Measurements from ENCODE around the gene NPIPA1.
"Not testable (repeated sequence)": the region's sequence is repeated elsewhere in the genome, so short reads cannot be mapped to it uniquely, and the experiment has no call there.

Gene NPIPA1

DNA sequence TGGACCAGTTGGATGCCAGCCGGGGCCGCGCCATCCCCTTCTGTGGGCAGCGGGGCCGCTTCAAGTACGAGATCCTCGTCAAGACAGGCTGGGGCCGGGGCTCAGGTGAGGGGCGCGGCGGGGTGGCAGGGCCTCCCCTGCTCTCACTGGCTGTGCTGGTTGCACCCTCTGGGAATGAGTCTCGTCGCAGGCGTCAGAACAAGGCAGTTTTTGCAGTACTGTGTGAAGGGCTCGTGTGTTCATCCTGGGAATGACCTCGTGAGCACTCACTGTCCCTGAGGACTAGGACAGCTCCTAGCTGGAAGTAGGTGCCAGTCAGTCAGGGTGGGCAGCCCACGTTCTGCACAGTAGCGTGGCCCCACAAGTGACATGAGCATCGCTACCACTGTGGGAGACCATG lies 6.3 kb upstream of the NPIPA1 start:
- DNase-seq = not testable (repeated sequence)

DNA sequence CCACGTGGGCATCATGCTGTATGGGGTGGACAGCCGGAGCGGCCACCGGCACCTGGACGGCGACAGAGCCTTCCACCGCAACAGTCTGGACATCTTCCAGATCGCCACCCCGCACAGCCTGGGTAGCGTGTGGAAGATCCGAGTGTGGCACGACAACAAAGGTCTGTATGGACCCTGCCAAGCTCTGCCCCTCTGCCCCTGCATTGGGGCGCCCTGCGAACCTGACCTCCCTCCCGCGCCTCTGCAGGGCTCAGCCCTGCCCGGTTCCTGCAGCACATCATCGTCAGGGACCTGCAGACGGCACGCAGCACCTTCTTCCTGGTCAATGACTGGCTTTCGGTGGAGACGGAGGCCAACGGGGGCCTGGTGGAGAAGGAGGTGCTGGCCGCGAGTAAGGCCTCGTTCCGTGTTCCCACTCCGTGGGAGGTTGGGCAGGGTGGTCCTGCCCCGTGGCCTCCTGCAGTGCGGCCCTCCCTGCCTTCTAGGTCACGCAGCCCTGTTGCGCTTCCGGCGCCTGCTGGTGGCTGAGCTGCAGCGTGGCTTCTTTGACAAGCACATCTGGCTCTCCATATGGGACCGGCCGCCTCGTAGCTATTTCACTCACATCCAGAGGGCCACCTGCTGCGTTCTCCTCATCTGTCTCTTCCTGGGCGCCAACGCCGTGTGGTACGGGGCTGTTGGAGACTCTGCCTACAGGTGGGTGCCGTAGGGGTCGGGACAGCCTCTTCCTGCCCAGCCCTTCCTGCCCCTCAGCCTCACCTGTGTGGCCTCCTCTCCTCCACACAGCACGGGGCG lies 4.5 kb upstream of the NPIPA1 start:
- DNase-seq = not testable (repeated sequence)

DNA sequence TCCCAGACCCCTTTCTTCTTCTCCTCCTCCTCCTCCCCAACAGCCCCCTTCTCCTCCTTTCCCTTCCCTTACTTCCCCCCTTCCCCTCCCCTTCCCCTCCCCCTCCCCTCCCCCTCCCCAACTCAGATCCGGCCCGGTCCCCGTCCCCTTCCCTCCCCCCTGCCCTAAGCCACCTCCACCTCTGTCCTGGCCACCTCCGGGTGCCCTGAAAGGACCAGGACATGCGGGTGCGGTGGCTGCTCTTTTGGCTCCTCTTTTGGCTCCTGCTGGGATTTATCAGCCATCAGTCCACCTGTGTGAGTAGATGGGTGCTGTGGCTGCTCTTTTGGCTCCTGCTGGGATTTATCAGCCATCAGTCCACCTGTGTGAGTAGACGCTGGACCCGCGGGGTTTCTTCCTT lies 751 bp downstream of the NPIPA1 start:
- DNase-seq = not testable (repeated sequence)

DNA sequence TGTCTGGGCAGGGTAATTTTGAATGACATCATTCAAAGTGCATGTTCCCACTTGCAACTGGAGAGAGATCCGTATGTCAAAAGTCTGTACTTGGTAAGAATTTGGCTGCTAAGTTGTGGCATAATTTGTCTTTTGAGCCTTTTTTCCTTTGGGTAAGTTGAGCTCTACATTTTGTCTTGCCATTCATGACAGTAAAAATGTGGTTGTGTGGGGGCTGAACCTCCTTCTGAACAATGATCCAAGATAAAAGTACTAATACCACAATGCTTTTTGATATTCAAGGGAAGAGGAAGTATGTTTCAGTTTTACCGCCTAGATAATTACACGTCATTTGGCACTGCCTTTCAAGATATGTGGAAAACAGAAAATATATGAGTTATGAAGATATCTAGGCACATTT lies 5.4 kb downstream of the NPIPA1 start:
- not testable (repeated sequence) for DNase-seq

DNA sequence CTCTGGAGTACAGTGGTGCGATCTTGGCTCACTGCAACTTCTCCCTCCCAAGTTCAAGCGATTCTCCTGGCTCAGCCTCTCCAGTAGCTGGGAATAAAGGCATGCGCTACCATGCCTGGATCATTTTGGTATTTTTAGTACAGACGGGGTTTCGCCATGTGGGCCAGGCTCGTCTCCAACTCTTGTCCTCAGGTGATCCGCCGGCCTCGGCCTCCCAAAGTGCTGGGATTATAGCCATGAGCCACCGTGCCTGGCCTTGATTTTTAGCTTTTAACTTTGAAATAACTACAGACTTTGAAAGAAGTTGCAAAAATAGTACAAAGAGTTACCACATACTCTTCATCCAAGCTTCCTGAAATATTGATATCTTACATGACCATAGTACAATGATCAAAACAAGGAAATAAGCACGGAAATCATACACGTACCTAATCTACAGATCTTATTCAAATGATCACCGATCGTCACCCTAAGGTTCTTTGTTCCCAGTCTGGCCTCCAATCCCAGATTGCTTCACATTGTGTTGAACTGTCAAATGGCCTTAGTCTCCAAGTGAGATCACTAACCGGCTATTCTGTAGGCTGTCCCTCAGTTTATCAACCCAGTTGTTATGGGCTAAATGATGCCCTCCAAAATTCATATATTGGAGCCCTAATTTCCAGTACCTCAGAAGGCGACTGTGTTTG lies 18.4 kb downstream of the NPIPA1 start:
- no peak for DNase-seq

DNA sequence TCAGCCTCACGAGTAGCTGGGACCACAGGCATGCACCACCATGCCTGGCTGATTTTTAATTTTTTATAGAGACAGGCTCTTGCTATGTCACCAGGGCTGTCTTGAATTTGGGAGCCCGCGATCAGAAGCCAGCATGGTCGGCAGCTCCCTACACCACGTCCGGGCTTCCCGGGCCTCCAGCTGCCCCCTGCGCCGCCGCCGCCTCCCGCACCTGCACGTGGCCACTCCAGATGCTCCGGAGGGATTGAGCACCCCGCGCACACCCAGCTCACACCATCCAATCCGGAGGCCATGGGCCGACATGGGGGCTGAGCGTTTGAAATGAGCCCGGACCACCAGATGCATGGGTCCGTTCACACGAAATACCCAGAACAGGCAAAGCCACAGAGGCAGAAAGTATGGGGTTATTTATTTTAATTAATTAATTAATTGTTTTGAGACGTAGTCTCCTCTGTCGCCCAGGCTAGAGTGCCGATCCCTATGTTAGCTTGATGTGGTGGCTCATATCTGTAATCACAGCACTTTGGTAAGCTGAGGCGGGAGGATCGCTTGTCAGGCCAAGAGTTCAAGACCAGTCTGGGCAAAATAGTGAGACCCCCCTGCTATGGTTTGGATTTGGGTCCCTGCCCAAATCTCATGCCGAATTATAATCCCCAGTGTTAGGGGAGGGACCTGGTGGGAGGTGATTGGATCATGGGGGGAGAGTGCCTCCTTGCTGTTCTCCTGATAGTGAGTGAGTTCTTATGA lies 20.5 kb downstream of the NPIPA1 start:
- DNase-seq = no peak

DNA sequence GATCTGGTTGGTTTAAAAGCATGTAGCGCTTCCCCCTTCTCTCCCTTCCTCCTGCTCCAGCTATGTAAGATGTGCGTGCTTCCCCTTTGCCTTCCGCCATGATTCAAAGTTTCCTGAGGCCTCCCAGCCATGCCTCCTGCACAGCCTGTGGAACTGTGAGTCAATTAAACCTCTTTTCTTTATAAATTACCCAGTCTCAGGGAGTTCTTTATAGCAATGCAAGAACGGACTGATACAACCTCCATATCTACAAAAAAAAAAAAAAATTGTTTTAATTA lies 21.0 kb downstream of the NPIPA1 start:
- no peak for DNase-seq

DNA sequence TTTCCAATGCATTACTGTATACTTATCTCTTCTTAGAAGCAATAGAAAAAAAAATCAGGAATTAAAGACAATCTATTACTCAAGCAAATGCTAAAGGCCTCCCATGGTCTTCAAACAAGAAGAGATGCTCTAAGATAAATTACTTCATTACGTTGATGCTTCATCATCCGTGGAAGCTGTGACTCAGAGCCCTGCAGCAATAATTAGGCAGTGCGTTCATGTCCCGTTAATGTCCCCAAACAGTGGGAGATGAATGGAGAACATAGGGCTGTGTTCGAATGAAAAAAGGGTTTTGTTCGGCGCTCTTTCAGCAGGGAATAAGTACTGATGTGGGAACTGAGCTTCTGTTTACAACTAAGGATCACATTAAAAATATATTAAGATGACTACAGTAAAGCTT lies 21.7 kb downstream of the NPIPA1 start:
- no peak for DNase-seq

DNA sequence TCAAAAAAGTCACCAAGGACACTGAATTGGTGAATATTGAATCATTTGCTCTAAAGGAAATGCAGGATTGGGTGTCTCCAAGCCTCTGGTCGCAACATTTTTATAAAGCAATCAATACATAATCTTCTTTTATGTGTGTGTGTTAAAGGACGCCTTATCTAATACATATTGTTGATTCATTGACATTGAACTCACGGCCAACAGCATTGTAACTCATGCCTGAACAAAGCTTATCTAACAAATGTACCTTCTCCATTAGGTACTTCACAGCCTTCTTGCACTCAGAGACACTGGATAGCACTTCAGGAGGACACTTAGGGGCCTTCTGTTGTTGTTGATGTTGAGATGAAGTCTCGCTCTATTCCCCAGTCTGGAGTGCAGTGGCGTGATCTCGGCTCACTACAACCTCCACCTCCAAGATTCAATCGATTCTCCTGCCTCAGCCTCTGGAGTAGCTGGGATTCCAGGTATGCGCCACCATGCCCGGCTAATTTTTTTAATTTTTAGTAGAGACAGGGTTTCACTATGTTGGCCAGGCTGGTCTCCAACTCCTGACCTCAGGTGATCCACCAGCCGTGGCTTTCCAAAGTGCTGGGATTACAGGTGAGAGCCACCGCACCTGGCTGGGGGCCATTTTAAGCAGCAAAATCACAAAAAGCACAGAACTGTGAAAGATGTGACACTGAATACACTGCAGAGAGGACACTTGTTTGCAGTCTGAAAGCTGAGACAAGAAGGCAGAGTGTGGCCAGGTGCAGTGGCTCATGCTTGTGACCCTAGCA lies 24.4 kb downstream of the NPIPA1 start:
- DNase-seq = no peak

DNA sequence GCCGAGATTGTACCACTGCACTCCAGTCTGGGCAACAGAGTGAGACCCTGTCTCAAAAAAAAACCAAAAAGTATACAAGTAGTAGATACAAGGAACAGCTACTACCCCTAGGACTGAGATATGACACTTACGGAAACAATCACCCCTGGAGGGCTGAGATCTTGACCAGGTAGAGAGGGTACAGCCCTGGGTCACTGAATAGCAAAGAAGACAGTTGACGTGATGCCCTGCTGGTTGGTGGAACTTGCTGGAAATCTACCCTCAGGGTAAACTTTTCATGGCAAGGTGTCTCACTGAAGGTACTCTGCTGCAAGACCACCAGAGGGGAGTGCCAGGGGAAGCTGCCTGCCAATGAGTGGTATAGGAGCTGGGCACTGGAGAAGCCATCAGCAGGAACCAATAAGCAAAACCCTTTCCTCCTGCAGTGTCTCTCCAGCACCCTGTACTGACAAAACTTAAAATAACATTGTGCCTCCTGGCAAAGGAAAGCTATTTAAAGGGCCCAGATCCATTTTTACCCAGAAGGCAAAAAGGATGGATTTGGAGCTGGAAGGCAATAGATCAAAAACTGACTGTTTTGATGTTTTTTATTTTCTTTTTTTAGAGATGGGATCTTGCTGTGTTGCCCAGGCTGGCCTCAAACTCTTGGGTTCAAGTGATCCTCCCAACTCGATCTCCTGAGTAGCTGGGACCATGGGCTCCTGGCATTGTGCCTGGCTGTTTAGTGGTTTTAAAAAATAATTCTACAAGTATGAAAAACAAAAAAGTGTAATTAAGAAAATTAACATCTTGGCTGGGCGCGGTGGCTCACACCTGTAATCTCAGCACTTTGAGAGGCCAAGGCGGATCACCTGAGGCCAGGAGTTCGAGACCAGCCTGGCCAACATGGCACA lies 26.3 kb downstream of the NPIPA1 start:
- no peak for DNase-seq

DNA sequence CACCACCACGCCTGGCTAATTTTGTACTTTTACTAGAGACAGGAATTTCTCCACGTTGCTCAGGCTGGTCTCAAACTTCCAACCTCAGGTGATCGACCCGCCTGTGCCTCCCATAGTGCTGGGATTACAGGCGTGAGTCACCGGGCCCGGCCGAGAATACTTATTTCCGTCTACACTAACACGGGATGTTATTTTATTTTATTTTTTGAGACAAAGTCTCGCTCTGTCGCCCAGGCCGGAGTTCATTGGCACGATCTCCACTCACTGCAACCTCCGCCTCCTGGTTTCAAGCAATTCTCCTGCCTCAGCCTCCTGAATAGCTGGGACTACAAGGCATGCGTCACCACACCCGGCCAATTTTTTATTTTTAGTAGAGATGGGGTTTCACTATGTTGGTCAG lies 28.1 kb downstream of the NPIPA1 start:
- DNase-seq = no peak

DNA sequence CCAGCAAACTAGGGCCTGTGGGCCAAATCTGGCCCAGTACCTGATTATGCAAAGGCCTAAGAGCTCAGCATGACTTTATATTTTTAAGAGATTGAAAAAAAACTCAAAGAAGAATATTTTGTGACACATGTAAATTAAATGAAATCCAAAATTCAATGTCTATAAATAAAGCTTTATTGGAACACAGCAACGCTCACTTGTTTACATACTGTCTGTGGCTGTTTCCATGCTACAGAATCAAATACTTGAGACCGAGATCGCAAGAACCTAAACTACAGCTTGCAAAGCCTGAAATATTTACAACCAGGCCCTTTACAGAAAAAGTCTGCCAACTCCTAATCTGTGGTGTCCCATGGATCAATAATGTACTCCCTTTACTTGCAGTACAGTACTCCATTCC lies 32.6 kb downstream of the NPIPA1 start:
- DNase-seq = not testable (repeated sequence)

DNA sequence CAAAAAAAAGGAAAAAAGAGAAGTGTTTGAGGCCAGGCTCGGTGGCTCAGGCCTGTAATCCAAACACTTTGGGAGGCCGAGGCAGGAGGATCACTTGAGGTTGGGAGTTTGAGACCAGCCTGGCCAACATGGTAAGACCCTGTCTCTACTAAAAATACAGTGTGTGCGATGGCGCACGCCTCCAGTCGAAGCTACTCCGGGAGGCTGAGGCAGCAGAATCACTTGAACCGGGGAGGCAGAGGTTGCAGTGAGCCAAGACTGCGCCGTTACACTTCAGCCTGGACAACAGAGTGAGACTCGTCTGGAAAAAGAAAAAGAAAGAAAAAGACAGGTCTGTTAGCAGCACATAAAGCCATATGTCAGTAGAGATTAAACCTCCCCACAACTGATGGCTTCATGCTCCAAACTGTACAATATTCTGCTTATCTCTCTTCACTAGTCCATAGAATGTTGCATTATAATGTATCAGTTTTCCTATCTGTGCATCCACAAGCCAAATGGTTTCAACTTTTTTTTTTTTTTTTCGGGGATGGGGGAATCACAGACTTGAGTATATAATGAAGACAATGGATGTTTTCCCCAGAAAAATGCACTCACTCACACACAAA lies 34.5 kb downstream of the NPIPA1 start:
- peak; percentile 90 for DNase-seq

DNA sequence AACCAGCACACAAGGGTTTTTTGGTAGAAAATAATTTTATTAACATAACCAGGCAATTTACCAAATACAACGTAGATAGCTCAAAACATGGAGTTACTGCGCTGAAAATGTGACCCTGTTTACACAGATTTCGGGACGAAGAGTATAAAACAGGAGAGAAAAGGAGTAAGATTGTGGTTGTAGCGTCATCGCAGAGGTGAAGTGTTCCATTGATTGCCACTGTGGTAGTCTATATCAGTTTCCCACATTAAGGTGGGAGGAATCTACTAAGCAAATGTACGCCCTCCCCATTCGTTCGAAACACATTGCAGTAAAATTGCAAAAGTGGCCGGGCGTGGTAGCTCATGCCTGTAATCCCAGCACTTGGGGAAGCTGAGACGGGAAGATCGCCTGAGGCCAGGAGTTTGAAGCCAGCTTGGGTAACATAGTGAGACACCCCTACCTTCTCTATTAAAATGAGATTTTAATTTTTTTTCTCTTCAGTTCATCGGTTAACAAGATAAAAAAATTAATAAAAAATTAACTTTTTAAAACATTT lies 36.6 kb downstream of the NPIPA1 start:
- not testable (repeated sequence) for DNase-seq

DNA sequence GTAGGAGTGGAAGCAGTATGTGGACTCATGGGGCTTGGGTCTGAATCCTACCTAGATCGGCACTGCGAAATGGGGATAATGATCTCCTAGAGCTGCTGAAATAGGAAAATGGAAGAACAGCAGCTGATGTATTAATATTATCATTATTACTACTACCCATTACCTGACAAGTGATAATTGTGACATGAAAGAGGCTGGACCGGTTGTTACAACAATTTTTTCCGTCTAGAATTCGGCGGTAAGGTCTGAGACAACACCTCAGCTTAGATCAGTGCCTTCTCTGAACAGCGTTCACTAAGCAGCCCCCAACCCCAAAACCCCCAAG lies 37.0 kb downstream of the NPIPA1 start:
- DNase-seq = peak; percentile 87

DNA sequence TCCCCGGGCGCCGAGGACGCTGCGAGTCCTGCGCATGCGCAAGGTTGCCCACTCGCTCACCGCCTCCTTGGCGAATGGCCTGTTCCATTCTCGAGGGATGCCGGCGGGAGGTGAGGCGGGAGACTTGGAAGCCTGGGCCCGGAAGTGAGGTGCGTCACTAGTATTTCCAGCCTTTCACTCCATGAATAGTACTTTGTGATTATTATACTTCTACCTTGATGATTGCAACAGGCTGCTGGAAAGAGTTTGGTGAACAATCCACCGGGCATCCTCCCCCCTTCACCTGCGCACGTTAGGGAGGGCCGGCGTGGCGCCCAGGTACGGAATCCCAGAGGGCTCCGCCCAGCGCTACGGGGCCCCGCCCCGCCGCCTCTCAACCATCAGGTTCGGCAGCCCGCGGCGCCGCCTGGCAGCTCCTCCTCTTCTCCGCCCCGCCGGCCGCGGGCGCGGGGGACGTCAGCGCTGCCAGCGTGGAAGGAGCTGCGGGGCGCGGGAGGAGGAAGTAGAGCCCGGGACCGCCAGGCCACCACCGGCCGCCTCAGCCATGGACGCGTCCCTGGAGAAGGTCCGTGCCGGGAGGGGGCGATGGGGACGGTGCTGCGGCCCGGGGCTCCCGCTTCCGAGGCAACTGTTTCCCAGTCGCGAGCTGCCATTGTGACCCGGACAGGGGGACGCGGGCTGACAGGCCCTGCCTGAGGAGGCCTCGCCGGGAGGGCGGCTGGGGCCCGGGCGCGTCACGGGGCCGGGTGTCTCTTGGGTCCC lies 37.6 kb downstream of the NPIPA1 start, which contains the start of gene PDXDC1:
Gene PDXDC1, plus strand, starts transcription at position 371 of the 762 bp plus-strand sequence. Its CDS starts 174 bp downstream, at position 545.
- peak; percentile 97 for DNase-seq

DNA sequence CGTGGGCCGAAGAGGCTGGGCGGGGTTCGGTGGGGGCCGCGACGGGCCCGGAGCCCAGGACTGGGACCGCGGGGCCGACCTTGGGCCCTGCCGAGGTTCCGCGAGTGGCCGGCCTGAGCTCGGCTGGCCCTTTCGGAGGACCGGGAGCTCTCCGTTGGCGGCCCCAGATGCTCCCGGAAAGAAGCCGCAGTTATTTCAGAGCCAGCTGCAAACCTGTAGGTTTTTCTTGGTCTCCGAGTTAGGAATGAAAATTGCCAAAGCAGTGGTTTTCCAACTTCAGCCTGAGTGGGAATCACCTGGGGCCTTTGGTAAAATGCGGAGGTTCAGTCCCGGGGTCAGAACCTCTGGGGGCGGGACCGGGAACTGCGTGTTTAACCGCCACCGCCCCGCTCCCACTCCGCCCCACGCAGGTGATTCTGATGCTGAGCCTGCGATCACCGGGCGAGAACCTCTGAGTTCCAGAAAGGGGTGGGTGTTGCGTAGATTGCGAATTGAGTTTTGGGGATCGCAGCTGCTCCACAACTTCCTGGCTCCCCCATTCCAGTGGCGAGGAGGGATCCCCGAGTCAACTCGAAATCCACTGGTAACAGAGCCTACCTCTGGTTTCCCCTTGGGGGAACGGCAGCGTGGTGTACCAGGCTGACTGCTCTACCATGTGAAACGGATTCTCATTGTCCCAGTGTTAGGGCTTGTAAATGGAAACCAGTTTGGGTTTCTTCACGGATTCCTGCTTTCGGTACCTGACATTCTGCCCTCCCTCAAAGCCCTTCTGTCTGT lies 38.4 kb downstream of the NPIPA1 start:
- DNase-seq = peak; percentile 34

DNA sequence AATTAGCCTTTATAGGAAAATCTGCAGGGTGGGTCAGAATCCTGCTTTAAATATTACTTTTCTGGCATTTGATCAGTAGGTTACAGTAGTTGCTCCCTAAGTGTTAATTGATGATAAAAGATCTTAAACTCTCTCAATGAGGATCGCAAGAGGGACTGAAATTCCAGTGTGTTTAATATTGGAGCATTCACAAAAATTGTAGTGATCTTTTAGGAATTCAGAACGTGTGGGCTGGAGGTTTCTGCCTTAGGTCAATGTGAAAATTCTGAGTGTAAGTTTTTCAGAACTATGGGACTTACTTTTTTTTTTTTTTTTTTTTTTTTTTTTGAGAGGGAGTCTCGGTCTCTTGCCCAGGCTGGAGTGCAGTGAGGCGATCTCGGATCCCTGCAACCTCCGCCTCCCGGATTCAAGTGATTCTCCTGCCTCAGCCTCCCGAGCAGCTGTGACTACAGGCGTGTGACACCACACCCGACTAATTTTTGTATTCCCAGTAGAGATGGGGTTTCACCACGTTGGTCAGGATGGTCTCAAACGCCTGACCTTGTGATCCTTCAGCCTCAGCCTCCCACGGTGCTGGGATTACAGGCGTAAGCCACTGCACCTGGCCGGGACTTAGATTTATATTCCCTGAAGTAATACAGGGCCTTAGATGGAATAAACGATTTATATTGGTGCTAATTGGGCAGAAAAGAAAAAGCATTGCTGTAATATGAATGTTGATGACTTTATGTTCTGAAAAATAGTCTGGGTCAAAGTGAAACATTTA lies 39.9 kb downstream of the NPIPA1 start:
- not testable (repeated sequence) for DNase-seq

DNA sequence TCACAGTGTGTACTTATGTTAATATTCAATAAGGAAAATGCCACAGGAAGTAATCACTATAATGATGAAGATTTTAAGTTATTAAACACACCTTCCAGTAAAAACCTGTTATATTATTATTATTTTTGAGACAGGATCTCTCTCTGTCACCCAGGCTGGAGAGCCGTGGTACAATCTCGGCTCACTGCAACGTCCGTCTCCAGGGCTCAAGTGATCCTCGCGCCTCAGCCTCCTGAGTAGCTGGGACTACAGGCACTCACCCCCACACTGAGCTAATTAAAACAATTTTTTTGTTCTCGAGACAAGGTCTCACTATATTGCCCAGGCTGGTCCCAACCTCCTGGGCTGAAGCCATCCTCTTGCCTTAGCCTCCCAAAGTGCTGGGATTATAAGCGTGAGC lies 41.0 kb downstream of the NPIPA1 start:
- not testable (repeated sequence) for DNase-seq
